ENCODE measurements around the gene CDC7.
A peak's percentile ranks its signal among the peaks of the same experiment; 100 is the strongest.

Gene CDC7

GRCh38 chr1:91535441-91535840, 34.8 kb downstream of the CDC7 start:
- Histone ChIP-seq H3K4me3 (ENCODE audit: low read depth in 1 of 2, low read length in 1 of 2) (no peak overlapping the region), H3K9me3 (no peaks in the 10 kb centered on the region), H3K27ac (no peak overlapping the region), H3K4me1 (ENCODE audit: control insufficient read depth in 1 of 2, insufficient read depth in 1 of 2, low read depth in 1 of 2, low read length in 1 of 2) (peaks cover 3 to 10% of the 10 kb centered on the region in 2 experiments), H3K36me3 (no peaks in the 10 kb centered on the region), H3K27me3 (no peaks in the 10 kb centered on the region)
- TF ChIP-seq CTCF (IDR thresholded peaks at IDR 0.05): no peak

DNA sequence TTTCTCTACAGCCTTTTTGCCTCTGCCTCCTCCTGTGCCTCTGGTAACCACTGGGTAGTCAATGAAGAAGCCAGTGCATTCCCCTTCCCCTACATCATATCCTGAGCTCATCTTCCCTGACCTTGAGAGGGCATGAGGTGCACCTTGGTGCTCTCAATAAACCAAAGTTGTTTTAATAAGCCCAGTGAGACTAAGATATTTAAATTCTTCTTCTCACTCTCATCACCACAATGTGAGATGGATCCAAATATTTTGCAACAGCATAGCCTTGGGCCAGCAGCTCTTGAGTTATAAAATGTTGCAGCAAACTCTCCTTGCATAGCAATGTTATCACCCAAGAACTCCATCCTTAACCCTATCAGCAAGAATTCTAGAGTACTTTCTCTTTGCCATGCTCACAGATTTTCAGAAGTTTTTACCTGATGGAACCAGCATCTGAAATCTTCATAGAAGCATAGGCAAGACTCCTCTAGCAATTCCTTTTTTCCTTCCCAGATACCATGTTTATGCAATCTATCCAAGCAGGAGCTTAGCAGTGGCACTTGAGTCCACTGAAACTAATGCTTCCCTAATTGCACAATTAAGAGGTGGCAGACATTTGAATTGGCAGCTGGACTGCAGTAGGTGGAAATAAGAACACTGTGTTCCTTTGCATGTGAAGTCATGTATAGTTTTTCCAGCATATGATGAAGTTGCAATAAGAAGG, 36.8 kb downstream of the CDC7 start:
- Histone ChIP-seq H3K27ac (no peak overlapping the region), H3K27me3 (no peaks in the 10 kb centered on the region), H3K36me3 (no peaks in the 10 kb centered on the region), H3K4me1 (ENCODE audit: control insufficient read depth in 1 of 2, insufficient read depth in 1 of 2, low read depth in 1 of 2, low read length in 1 of 2) (peaks cover 23 to 27% of the 10 kb centered on the region in 2 experiments), H3K9me3 (no peaks in the 10 kb centered on the region), H3K4me3 (ENCODE audit: low read depth in 1 of 2, low read length in 1 of 2) (no peak overlapping the region)
- no peak for TF ChIP-seq CTCF (IDR thresholded peaks at IDR 0.05)

DNA sequence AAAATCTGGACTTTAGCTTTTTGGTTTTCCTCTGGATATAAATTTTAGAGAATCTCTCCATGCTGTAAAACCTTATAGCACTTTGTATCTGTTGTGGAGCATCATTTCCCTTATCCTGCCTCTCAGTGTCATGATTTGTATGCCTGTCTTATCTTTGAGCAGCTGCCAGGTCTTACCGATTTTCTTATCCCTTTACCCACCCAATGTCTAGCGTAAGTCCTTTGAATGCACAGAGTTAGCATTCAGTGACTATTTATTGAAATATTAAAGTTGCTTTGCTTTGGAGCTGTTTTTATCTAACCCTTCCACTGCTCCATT, 37.3 kb downstream of the CDC7 start:
- Histone ChIP-seq H3K4me3 (ENCODE audit: low read depth in 1 of 2, low read length in 1 of 2) (no peak overlapping the region), H3K27me3 (no peaks in the 10 kb centered on the region), H3K4me1 (ENCODE audit: control insufficient read depth in 1 of 2, insufficient read depth in 1 of 2, low read depth in 1 of 2, low read length in 1 of 2) (peaks cover 28 to 32% of the 10 kb centered on the region in 2 experiments), H3K9me3 (no peaks in the 10 kb centered on the region), H3K27ac (no peak overlapping the region), H3K36me3 (no peaks in the 10 kb centered on the region)
- no peak for TF ChIP-seq CTCF (IDR thresholded peaks at IDR 0.05)

DNA sequence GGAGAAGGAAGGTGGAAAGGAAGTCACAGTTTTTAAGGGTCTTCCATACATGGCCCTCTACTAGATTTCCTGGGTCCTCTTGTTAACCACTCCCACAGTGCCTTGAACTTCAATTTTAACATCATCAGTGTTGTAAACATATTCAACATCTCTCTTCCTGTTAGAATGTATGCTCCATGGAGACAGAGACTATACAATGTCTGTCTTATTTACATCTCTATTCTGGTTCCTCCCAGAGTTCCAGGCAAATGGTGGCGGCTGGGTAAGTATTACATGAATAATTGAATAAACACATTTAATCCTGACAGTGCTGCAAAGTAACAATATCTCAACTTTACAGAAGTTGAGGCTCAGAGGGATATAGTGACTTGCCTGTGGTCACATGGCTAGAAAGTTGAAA, 40.3 kb downstream of the CDC7 start:
- Histone ChIP-seq H3K4me1 (ENCODE audit: control insufficient read depth in 1 of 2, insufficient read depth in 1 of 2, low read depth in 1 of 2, low read length in 1 of 2) (peaks cover 31 to 38% of the 10 kb centered on the region in 2 experiments), H3K27ac (peak overlapping the region; percentile 80), H3K9me3 (no peaks in the 10 kb centered on the region), H3K4me3 (ENCODE audit: low read depth in 1 of 2, low read length in 1 of 2) (no peak overlapping the region), H3K27me3 (no peaks in the 10 kb centered on the region), H3K36me3 (no peaks in the 10 kb centered on the region)
- no peak for TF ChIP-seq CTCF (IDR thresholded peaks at IDR 0.05)

GRCh38 chr1:91541918-91542533, 41.4 kb downstream of the CDC7 start:
- peak overlapping the region; percentile 80 for H3K27ac ChIP-seq
- TF ChIP-seq CTCF (IDR thresholded peaks at IDR 0.05): no peak
- H3K27me3 ChIP-seq: no peaks in the 10 kb centered on the region
- peak overlapping the region; percentile 16 to 18 for H3K4me3 ChIP-seq (ENCODE audit: low read depth in 1 of 2, low read length in 1 of 2)
- H3K9me3 ChIP-seq: no peaks in the 10 kb centered on the region
- H3K36me3 ChIP-seq: no peaks in the 10 kb centered on the region
- H3K4me1 ChIP-seq (ENCODE audit: control insufficient read depth in 1 of 2, insufficient read depth in 1 of 2, low read depth in 1 of 2, low read length in 1 of 2): peaks cover 31 to 38% of the 10 kb centered on the region in 2 experiments

Data from neutrophil (primary cell).